Kidney tubule cell (primary cell): ENCODE data around the gene DOCK10.

Experiments used
- DNase-seq: peaks from one replicate; pipeline ENCODE4 v3.0.0-alpha.2; 2018; ENCODE audit warnings: low spot score

DOCK10 gene

DNA sequence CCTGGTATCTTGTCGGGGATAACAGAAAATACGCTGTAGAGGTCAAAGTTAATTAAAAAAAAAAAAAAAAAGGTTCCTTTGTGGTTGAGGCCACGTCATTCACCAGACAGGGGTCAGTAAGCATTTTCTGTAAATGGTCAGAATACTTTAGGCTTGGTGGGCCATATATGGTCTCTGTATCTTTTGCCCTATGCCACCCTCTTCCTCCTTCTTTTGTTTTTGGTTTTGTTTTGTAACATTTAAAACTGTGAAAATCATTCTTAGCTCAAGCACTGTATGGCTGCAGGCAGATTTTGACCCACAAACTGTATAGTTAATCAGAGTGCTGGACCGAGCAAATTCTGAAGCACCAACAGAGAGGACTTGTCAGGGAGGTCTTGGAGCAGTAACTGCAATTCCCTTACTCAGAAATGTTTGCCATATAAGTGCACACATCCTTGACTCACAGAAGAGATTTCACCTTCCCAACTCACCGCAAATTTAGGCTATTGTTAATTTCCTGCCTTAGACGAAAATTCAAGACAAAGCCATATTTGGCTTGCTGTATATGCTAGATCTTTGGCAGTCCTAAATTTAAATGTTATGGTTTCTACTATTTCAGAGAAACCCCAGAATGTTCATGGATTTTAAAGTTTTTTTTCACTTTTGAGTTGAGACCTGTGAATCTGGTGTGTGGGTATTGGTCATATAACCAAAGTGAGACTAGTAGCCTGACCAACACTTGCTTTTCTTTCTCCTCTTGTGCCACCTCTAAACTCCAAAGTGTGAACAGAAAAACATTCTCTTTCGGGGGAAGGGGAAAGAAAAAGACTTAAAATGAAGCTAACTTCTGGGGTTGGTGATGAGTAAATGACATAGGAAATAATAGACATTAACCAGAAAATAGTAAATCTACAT is 65.4 kb downstream of the DOCK10 start:
- DNase-seq, result no peak

DNA sequence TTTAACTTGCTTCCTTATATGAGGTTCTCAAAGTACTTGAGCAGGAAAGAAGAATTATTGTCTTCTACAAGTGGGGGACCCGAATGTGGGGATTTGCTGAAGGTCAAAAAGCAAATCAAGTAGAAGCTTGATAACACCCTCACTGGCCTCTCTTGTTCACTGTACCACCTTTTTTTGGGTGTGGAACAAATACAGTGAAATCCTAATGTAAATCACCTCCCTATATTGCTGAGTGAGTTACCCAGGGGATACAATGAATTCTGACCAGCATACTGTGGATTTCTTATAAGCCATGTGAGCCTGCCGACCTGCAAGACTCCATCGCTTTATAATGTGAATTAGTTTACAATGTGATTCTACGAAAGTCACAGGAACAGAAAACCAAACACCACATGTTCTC is 66.5 kb downstream of the DOCK10 start:
- no peak for DNase-seq

DNA sequence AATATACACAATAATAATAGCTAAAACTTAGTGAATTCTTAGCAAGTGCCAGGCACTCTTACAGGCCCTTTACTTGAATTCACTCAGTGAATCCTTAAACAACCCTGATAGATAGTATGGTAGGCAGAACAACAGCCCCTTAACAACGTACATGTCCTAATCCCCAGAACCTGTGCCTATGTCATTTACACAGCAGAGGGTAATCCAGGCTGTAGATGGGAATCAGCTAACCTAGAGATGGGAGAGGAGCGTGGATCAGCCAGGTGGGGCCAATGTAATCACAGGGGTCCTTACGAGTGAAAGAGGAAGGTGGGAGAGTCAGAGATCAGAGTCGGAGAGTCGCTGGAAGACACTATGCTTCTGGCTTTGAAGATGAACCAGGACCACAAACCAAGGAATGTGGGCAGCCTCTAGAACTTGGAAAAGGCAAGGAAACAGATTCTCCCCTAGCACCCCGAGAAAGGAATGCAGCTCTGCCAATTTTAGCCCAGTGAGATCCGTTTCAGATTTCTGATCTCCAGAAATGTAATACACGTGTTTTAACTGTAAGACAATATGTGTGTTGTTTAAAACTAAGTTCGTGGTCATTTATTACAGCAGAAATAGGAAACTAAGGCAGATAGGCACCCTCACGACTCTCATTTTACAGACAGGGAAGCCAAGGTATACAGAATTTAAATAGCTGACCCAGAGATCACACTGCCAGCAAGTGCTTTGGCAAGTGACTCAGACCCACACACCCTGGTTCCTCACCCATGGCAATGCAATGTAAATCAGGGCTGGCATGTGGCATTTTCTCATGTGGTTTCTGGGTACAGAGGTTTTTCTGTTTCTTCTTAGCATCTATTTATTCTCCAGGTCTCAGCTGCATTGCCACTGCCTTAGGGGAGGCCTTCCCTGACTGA is 68.9 kb downstream of the DOCK10 start:
- peak; percentile 70 for DNase-seq

DNA sequence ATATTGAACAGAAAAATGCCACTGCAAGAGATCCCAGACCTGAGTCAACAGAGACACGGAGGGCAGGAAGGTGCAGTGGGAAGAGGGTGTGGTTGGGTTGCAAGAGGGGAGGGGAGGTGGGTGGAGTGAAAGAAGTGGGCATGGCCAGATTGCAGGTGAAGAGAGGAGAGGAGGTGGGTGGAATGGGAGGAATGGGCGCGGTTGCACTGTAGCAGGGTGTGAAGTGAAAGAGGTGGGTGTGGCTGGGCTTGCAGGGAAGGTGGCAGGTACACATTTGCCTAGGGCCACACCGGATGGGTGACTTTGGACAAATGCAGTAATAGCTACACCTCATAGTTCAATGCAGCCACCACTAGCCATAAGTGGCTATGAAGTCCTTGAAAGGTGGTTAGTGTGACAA is 71.1 kb downstream of the DOCK10 start:
- peak; percentile 58 for DNase-seq

DNA sequence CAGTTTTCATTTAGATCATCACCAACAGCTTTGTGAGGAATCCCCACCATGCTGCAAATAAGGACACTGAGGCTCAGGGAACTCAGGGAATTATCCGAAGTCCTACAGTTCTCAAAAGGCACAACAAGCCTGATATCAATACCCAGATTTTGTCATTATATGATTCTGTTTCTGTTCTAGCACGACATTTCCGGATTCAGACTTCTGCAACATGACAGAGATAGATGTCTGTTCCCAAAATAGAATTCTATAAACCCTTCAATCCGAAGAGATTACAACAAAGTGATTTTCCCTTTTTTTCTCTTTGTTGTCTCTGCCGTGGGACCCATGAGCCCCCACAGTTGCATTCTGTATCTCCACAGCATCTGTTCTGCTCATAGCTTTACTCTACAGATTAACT is 72.0 kb downstream of the DOCK10 start:
- DNase-seq, result no peak

DNA sequence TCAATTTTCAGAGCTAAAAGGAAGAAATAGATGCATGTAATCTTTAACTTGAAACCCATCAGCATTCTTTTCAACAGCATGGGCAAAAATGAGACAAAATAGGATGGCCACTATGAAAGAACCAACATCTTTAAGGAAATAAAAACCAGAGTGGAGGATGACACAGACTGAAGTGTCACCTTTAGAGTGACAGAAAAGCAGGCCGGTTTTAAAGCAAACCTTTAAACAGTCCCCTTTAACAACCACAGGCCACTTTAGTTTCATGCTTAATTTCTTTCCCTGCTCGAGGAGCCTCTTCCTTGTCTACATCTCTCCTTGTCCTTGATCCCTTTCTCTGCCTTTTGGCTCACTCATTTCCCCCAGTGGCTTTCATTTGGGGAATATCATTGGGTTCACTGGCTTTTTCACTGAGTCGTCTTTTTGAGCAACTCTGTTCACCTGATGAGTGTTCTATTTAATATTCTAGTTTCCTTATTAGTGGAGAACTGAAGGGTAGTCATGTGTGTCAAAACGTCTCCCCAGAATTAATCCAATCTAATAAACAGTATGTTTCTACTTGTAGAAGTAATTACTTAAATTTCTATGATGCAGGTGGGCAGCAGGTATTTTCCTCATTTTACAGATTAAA is 72.5 kb downstream of the DOCK10 start:
- DNase-seq, result no peak

DNA sequence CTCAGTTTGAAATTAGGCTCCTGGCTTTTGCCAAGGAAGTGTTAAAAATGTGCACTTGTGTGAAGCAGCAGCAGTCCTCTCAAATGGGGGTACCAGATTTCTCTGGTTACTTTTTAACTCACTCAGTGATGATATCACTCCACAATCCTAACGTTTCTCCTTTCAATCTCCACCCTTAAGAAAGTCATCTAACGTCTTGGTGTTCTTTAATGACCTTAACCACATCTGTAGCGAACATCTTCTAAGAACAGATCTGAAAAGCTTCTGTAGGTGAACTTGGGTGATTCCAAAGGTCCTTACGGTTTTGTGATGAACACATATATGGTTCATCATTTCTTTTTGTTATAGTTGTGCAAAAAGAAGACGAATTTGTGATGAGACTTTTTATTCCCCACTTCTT is 73.2 kb downstream of the DOCK10 start:
- peak; percentile 25 for DNase-seq

DNA sequence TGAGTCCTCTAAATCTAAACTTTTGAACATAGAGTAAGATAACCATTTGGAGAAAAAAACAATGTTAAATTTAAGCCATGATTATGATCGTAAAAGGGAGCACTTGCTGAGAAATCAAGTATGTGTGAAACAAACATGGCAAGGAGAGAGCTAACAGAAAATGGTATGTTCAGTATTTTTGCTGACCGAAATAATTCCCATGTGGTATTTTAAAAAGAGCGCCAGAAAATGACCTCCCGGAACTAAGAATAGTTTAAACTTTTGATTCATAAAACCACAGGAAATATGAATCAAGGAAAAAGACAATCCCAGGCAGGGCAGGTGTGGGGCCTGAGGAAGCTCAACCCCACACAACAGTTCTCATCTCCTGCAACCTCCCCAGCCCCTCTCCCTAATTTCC is 74.2 kb downstream of the DOCK10 start:
- DNase-seq, result no peak

DNA sequence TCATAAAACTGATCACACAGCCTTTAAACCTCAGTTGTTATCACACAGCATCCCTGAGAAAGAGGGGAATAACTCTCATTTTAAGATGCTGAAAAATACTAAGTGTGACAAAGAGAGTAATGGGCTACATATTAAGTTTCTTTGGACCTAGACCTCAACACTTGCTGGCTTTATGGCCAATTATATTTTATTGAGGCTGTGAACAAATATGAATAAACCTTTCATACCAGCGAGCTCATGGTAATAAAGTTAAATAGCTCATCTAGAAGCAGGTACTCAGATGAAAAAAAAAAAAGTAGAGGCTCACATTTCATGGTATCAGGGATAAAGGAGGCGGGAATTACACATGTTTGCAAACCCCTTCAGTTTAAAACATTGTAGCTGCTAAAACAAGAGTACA is 75.7 kb downstream of the DOCK10 start:
- DNase-seq, result no peak

DNA sequence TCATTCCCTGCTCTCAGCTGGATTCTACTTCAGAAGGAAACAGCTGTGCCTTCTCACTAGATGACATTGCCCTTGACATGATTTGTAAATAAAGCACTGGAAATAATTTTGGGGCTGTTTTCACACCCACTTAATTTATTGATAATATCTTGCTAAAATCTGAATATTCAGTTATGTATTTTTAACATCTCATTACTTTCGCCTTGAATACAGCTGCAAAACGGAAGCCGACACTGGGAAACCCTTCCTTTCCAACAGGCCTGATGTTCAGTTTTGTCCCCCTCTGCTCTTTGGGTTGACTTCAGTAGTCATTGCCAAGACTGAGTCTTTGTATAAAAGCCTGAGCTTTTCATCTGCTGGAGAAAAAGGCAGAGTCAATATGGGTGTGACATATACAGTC is 82.7 kb downstream of the DOCK10 start:
- no peak for DNase-seq

DNA sequence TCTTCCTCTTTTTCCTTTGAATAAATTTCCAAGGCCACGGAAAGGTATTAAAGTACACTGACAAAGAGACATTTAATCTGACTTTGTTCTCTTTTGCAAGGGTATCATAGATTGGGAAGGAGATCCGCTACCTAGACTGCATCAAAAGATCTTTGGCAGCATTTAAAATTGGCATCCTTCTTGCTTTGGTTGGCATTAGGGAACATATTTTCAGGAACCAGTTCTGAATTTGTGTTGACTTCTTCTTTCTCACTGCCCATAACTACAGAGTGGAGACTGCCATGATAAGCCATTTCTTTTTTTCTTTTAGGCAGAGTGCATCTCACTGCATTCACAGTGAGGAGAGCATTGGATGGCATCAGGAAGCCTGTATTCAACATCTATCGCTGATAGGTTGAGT is 83.4 kb downstream of the DOCK10 start:
- no peak for DNase-seq

DNA sequence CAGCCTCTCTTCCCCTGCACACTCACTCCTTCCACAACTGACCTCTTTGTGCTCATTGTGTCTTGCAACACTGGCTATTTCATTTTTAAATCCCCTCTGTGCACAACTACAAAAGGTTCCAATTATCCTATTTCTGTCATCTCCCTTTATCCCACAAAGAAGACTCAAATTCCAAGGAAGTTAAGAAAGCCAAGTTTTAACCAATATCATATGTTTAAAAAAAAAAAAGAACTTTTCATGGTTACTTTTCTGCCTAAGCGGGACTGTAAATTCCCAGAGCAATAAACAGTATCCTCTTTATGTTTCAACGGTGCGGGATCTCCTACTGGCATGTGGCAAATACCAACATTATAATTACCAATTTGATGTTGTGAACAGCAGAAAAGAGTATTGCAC is 83.8 kb downstream of the DOCK10 start:
- DNase-seq, result no peak

DNA sequence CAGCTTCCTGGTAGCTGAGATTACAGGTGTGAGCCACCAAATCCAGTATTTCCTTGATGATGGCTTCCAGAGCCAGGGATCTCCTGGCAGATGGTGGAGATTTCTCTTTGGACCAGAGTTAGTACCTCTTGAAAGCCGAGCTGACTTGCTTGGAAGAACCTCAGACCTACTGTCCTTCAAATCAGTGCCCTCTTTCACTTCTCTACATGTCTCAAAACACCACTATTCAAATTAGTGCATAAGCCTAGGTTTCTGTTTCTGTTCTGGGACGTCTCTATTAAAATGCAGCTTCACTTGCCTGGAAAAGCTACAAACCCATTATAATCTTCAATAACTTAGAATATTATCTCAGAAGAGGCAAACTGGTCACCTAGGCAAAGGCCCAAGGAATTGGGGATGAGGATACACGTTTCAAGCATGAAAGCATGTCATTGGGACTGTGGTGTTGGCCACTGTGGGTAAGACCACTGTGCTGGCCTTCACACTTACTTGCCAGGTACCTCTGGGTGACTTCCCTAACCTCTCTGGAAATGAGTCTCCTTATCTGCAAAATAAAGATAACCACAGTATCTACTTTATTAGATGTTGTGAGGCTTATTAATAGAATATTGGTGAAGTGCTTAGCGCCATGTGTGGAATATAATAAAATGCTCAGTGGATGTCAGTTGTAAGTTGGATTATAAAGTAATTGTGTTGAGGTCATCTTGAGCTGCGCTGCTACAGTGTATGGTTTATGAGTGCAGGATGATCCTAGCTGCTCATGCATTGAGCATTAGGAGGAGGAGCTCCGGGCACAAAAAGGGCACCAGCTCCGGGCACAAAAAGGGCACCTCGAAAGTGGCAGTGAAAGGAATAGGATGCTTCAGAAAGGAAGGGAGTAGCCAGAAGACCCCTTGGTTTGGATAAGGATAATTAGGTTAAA is 84.5 kb downstream of the DOCK10 start:
- no peak for DNase-seq

DNA sequence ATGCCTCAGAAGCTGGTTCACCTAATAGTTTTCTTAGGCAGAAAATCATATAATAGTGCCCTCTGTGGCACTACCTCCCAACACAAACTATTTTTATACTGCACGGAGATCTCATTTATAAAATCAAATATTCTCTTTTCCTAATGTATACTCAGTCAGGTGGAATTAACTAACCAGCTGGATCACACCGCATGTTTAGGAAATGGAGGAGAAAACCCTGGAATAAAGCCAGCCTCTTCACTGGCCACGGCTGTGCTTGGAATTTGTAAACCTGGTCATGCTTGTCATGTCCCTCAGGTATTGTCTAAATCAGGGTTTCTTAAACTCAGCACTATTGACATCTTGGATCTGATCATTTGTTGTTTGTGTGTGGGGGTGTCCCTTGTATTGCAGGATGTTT is 85.6 kb downstream of the DOCK10 start:
- peak; percentile 44 for DNase-seq

DNA sequence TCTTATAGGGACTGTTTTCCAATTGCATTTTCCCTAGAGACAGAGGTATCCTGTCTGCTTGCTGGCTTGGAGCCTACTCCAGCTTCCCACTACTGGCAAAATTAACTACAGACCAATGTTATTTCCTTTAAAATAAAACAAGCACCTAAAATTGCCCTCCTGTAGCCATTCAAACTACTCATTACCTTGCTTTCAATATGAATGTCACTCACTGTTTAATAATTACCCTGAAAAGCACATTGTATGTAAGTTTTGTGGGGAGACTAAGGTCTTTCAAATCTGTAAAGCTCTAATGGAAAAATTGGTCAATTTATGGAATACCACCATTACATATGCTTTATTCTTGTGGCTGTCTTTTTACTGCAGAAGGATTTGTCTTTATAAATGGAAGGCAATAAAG is 87.3 kb downstream of the DOCK10 start:
- no peak for DNase-seq

DNA sequence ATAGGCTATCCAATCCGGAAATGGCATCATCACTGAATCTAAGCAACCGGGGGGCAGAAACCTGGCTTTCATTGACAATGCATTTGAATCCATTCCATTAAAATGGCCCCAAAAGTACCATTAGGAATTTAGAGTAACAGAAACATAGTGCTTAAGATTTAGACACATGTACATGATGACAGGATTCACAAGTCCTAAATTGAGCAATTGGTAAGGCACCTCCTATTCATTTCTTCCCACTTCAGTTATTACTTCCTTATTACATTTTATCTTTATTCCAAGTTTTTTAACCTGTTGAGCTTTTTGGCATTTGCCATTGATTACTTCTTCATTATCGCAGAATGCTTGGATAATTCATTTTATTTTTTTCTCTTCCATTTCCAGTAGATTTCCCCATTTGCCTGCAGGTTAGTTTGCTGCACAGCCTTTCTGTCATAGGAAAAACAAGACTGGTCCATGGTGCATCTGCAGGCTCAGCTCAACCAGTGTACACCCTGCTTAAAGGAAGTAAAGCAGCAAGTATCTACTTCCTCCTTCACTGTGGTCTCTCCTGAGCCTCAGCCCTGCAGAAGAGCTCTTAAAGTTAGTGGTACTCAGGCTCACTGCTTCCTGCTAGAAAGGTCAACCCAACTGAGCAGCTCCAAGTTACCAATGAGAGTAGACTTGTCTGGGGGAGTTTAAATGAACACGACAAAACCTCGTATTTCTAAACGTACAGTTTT is 89.2 kb downstream of the DOCK10 start:
- DNase-seq, result no peak

DNA sequence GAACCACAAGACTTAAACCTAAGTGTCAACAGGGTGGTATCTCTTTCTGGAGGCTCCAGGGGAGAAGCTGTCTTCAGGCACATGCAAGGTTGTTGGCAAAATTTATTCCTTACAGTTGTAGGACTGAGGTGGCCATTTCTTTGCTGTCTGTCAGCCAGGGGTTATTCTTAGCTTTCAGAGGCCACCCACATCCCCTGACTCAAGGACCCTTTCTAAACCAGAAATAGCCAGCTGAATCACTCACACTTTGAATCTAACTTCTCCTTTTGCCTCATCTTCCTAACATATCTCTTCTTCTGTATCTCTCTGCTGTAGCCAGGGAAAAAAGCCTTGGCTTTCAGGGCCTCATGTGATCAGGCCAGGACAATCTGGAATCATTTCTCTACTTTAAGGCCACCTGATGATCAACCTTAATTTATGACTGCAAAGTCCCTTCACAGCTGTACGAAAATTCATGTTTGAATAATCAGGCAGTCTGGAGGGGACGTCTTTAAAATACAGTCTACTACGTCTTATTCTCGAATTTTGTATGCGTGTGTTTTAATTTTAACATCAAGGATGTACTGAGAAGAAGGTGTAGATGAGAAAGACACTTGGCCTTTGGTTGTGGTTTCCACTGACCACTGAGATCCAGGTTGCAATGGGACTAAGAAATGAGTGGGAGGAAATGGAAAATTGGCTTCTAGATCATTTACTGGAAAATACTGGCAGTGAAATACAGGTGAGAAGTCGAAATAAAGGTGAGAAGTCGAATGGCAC is 90.4 kb downstream of the DOCK10 start:
- DNase-seq, result no peak

DNA sequence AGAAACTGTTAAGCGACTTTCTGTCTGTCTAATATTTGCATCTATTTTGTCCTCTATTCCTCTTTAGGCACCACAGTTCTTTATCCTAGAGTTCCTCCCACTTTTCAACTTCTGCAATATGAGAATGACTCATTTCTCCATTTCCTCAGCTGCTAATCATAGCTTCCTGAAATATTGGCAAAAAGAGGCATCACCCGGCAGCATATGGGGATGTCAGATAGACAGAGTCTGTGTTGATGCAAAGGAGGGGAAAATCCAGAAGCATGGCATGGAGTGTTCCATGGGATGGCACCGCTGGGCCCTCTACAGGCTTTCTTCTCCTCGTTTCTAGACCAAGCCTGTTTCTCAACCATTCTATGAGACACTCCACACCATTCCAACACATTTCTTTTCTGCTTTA is 93.4 kb downstream of the DOCK10 start:
- no peak for DNase-seq

DNA sequence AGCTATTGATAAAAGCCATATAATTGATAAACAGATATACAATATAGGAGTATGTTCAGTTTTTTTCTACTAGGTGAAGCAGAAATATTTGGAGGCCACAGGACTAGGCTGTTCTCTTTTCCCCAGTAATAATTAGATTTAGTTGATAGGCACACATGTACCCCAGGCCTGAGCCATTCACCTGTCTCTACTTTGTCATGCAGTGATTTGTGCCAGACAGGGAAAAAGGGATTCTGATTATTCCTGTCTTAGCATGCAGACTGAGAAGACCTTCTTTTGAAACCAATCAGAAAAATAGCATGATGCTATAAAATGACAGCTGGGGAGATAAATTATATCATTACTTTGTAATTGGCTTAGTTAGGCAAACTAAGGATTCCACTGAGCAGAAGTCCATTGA is 94.3 kb downstream of the DOCK10 start:
- no peak for DNase-seq

DNA sequence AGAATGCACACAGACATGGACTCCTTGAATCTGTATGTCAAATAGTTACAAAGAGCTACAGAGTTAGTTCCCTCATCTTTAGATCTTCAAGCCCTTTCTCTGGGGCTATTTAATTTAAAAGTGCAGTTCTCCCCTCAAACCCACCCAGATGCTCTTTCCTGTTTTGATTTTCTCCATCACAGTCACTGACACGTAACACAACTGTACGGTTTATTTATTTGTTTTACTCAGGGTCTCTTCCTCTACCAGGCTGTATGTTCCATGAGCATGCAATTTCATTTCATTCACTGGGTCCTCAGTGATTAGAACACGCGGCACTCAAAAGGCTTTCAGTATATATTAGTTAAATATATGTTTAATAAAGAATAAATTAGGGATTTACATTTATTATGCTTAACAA is 94.7 kb downstream of the DOCK10 start:
- DNase-seq, result no peak
